ENCODE measurements around the gene CCDC183.

CCDC183 gene

GRCh38 chr9:136850866-136851775 lies 55.0 kb downstream of the CCDC183 start:
- DNase-seq, result no peak

DNA sequence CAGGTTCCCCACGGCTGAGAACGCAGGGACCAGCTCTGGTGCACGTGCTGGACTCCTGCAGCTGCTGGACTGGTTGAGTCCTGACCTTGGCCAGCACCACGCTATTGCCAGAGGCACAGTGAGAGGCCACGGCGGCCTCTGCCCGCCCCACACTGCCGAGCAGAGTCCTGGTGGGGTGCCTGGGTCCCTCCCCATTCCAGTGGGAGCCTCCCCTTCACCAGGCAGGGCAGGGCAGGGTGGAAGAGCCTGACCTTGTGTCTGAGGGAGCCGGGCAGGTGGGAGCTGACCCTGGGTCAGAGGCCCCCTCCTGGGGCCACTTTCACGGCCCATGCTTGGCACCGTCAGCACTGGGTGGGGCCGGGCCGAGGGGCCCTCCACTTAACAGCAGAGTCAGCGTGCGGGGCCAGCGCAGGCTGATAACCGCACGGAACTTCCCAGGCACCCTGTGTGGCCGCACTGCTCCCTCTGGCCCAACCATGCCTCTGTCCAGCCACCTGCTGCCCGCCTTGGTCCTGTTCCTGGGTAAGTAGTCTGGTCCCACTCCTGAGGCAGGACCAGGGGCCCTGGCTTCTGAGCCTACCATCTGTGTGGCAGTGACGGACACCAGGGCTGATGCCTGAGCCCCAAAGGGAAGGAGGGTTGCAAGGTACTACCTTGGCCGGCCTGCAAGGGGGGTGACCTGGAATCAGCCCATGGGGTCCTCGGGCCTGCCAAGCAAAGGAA lies 56.0 kb downstream of the CCDC183 start, which contains the start of gene MAMDC4:
Gene MAMDC4, plus strand, starts transcription at position 406 of the 723 bp plus-strand sequence. Its CDS starts 71 bp downstream, at position 477.
- DNase-seq, result no peak

DNA sequence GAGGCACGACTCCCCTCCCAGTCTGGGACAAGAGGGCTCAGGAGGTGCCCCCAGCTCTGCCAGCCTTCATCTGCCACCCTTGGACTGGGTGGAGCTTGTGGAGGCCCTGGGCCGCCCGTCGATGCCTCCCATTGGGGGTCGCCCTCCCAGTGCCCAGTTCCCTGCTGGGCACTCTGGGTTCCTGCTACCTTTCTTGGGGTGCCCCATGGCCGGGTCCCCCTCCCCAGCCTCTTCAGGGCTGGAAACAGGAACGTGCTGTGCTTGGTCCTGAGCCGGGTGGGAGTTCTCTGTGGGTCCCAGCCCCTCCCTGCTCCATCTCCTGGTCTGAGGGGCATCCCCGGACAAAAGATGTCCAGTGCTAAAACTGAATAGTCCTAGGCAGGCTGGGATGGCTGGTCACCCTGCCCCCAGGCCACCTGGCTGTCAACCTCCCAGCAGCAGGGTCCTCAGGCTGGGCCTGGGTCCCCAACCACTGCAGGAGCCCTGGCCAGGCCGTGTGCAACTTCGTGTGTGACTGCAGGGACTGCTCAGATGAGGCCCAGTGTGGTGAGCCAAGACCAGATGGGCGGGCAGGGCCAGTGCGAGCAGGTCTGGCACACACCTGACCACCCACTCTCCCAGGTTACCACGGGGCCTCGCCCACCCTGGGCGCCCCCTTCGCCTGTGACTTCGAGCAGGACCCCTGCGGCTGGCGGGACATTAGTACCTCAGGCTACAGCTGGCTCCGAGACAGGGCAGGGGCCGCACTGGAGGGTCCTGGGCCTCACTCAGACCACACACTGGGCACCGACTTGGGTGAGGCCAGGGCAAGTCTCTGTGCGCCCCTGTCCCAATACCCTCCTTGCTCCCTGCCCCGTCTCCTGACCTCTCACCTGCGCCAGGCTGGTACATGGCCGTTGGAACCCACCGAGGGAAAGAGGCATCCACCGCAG lies 56.8 kb downstream of the CCDC183 start:
- no peak for DNase-seq

GRCh38 chr9:136853596-136854112 lies 57.5 kb downstream of the CCDC183 start:
- DNase-seq, result no peak

DNA sequence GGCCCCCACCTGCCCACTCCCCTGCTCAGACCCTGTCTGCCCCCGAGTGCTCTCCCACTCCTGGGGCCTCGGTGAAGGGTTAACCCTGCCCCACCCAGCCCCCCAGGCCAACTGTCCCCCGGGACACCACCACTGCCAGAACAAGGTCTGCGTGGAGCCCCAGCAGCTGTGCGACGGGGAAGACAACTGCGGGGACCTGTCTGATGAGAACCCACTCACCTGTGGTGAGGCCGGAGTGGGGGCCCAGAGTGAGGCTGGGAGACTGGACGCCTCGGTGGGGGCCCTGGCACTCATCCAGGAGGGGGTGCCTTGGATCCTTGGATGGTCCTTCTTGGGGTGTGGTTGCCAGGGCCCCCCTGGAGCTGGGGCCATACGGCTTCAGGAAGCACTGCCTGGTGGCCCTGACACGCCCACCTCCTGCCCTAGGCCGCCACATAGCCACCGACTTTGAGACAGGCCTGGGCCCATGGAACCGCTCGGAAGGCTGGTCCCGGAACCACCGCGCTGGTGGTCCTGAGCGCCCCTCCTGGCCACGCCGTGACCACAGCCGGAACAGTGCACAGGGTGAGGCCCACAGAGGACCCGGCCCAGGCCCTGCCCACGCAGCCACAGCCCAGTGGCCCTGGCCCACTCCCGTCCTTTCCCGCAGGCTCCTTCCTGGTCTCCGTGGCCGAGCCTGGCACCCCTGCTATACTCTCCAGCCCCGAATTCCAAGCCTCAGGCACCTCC lies 58.1 kb downstream of the CCDC183 start:
- DNase-seq, result no peak

- DNase-seq, result no peak
These were observed 58.8 kb downstream of the CCDC183 start for GRCh38 chr9:136854842-136855460.

GRCh38 chr9:136855461-136856078 lies 59.4 kb downstream of the CCDC183 start:
- no peak for DNase-seq

GRCh38 chr9:136856079-136856476 lies 59.9 kb downstream of the CCDC183 start:
- DNase-seq, result no peak

DNA sequence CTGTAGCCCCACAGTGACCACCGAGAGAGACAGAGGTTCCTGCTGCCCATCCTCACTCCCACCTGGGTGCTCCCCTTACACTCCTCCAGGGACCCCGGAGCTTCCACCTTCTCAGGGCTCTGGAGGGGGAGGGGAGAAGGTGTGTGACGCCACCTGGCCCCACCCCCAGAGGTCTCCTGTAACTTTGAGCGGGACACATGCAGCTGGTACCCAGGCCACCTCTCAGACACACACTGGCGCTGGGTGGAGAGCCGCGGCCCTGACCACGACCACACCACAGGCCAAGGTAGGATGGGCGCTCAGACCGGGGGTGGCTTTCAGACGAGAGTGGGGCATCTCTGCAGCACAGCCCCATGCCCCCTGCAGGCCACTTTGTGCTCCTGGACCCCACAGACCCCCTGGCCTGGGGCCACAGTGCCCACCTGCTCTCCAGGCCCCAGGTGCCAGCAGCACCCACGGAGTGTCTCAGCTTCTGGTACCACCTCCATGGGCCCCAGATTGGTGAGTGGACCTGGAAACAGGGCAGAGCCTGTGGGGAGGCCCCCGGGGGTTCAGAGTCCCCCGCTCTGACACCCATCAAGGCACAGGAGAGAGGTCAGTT lies 60.5 kb downstream of the CCDC183 start:
- no peak for DNase-seq

DNA sequence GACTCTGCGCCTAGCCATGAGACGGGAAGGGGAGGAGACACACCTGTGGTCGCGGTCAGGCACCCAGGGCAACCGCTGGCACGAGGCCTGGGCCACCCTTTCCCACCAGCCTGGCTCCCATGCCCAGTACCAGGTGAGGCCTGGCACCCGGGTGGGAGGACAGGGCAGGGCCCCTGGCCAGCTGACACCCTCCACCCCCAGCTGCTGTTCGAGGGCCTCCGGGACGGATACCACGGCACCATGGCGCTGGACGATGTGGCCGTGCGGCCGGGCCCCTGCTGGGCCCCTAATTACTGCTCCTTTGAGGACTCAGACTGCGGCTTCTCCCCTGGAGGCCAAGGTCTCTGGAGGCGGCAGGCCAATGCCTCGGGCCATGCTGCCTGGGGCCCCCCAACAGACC lies 61.0 kb downstream of the CCDC183 start:
- no peak for DNase-seq

Measured in DMS79 treated with DMSO at 0.1 percent for 48 hours (cell line).